ENCODE results near the gene HDAC4.
"Not testable (repeated sequence)": the region's sequence is repeated elsewhere in the genome, so short reads cannot be mapped to it uniquely, and the experiment has no call there.

The HDAC4 gene

DNA sequence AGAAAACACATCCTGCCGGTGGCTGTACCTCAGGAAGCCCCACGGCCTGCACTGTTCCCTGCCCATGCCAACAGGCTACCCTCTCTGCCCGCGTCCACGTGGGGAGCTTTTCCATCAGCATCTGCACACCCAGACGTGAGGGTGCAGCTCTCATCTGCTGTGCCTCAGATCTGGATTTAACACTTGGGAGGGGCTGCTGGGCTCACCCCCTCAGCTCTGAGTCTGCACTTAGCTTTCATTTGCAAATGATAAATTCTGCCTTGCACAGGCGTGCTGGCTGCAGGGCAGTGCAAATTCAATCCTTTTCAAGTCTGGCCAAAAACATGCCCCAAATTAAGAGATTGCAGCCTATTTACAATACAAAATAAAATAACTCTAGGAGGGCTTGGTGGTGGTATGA is 307.3 kb downstream of the HDAC4 start:
- DNase-seq = no peak

DNA sequence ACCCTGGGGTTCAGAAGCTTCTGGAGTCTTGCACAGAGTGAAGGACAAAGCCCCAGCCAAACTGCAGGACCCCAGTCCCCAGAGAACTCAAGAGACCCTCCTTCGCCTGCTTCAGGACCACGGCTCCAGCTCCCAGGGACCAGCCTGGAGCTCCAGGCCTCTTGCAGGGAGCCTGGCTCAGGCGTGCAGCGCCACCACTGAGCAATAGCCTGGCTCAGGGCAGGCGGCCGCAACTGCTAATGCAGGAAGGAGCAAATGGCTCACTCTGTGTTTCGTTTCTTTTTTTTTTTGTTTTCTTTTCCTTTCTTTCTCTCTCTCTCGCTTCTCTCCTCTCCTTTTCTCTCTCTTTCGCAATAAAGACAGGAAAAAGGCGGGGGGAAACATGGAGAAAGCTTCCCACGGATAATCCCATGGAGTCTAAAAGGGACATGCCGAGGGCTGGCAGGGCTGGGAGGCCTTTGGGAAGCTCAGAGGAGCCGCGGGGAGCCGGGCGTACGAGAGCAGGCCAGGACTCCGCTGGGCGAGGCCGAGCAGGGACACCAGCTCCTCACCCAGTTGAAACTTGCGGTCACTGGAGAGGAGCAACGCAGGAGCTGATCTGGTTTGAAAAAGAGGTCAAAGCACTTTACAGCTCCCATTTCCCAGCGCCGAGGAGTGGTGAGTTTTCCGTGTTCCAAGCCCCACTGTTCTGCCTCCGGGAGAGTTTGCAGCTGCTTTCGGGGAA is 308.1 kb downstream of the HDAC4 start:
- no peak for DNase-seq

DNA sequence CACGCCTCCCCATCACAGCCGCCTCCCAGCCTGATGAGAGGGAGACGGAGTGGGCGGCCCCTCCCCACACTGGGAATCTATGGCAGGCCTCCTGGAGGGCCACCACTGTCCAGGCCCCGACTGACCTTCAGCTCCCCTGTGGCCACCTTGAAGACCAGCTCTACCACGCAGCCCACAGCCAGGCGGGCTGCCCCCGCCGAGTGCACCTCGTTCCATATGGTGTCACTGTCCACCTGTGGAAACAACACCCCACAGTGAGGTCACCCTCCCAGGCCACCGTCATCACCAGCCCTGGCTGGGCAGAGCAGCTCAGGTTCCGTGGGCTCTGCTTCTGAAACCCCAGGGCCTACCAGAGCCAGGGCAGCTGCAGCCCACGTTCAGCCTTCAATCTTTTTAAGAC is 310.9 kb downstream of the HDAC4 start:
- DNase-seq = no peak

DNA sequence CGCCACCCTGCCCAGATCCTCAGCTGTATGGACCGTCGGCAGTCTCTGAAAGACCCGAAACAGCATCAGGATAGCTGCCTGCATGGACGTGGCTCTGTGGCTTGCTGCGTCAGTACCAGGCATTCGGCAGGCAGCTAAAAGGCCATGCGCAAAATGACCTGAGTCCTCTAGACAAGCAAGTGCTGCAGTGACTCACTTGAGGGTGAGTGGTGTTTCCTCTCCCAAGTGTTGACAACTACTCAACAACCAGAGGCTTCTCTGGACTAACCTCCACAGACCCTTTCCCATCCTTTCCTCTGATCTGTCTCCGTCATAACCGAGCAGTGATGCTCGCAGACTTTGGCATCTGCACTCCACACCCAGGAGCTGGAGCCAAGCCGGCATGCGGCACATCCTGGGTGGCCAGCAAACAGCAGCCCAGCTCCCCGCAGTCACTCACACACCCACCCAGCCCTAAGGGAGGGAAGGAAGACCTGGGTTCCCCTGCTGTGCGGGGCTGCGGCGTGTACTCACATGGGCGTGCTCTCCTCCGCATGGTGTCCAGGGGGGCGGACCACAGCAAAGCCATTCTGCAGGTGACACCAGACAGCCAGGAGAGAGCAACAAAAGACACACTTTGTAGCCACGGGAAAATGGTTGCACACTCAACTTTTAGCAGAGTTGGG is 313.6 kb downstream of the HDAC4 start:
- DNase-seq = no peak

DNA sequence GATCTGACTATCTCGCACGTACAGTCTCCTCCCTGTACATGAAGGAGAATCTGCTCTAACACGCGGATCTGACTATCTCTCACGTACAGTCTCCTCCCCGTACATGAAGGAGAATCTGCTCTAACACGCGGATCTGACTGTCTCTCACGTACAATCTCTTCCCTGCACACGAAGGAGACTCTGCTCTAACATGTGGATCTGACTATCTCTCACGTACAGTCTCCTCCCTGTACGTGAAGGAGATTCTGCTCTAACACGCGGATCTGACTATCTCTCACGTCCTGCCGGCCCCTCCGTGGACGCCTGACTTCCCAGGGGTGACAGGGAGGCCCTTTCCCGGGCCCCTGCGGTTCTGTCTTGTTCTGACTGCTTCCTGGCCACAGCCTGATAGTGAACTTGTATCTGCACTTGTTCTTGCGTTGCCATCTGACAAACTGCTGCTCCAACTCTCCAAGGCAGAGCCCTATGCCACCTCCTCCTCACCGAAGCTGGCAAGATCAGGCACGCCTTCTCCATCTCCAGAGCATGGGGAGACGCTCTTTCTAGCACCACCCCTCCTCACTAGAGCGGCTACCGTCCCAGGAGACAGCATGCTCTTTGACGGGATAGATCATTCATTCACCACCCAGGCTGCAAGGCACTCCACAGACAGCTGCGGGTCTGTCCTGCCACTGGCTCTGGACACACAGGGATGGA is 314.3 kb downstream of the HDAC4 start:
- no peak for DNase-seq

DNA sequence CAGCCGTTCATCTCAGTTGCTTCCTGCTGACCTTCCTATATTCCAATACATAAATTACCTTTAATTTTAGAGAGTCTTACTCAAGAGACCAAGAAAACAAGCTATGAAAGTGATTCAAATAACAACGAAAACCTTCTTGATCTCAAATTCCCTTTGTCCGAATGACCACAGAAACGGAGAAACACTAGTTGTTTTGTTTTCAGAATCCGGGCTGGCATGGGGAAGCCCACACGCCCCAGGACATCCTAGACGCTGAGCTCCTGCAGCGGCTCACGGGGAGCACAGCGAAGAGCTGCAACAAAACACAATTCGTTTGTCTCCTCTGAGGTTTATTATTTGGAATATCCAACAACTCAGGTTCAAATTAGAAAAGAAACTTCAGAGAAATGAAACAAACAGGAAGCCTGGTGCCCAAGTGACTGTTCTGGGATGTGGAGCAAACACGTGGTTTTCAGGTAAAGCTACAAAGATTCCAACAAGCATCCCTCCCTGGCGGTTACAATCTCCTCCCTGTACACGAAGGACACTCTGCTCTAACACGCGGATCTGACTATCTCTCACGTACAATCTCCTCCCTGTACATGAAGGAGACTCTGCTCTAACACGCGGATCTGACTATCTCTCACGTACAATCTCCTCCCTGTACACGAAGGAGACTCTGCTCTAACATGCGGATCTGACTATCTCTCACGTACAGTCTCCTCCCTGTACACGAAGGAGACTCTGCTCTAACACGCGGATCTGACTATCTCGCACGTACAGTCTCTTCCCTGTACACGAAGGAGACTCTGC is 315.4 kb downstream of the HDAC4 start:
- DNase-seq = no peak

DNA sequence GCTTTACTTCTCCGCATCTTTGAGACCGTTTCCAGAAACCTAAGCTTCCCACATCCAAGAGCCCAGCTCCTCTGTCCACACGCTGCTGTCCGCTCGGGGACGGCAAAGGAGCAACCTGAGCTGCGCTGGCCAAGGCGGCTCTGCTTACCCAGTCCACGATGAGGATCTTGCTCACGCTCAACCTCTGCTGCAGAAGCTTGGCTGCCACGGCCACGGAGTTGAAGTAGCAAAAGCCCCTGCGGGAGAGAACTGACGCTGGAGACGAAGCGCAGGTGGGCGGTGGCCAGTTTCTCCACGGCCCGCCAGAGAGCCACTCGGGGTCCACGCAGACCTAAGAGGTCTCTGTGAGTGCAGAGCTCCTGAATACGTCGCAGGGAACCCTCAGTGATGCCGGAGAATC is 316.8 kb downstream of the HDAC4 start:
- DNase-seq = no peak

DNA sequence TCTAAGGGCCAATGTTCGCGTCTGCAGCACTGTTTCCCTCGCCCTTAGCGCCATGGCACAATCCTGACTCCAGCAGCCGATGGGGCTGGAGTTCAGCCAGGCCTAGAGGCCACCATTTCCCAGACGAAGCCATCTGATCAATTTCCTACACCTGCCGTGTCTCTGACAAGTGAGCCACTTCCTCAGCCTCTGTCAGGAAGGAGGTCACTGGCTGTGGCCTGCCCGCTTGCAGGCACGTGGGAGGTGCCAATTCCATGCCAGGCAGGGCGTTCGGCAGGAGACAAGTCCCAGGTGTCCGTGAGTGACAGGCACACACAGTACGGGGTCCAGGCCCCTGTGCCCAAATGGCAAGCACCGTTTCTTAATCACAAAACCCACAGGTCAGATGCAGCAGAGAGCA is 318.4 kb downstream of the HDAC4 start:
- DNase-seq = no peak

DNA sequence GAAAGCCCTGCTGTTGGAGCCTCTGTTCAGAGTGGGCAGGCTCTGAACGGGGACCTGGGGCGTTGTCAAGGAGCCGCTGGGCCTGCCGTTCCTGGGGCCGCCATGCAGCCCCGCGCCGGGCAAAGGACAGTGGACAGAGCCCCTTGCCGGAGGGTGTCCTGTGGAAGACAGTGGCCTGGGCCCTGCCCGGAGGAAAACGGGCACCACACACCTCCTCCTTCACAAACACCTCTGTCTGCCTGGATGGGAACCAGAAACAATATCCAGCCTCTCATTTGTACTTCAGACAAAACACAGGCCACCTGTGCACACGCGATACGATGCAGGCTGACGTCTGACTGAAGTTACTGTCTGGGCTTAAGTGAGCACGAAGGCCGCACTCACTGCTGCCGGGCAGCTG is 319.2 kb downstream of the HDAC4 start:
- no peak for DNase-seq

DNA sequence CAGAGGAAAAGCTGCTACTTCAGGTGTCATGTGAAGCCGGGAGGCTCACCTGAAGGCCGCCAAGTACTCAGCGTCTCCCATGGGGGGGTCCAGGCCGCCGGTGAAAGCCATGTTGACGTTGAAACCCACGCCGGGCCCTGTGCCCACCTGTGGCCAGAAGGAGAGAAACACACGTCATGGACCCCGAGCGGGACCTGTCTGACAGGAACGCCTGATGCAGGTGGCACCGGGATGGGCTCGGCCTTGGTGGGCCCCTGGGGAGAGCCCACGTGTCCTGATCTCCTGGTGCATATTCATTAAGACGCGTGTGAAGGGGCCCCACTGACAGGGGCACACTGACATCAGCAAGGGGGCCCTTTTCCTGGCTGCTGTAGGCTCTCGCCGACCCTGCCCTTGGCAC is 319.8 kb downstream of the HDAC4 start:
- no peak for DNase-seq

DNA sequence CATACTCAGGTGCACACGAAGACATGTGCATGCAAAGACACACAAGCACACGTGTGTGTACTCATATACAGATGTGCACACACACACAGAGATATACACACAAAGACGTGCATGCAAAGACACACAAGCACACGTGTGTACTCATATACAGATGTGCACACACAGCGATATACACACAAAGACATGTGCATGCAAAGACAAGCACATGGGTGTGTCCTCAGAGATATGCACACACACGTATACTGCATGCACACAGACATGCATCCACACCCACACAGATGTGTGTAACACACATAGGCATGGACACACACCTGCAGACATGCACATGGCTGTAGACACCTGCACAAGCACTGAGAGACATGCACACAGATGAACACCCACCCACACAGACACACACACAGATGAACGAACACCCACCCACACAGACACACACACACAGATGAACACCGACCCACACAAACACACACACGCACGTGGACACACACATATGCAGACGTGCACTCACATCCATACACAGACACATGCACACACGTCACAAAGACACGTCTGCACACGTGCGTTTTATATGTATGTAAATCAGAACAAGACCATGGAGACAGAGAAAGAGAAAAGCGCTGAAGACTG is 321.0 kb downstream of the HDAC4 start:
- DNase-seq = no peak

DNA sequence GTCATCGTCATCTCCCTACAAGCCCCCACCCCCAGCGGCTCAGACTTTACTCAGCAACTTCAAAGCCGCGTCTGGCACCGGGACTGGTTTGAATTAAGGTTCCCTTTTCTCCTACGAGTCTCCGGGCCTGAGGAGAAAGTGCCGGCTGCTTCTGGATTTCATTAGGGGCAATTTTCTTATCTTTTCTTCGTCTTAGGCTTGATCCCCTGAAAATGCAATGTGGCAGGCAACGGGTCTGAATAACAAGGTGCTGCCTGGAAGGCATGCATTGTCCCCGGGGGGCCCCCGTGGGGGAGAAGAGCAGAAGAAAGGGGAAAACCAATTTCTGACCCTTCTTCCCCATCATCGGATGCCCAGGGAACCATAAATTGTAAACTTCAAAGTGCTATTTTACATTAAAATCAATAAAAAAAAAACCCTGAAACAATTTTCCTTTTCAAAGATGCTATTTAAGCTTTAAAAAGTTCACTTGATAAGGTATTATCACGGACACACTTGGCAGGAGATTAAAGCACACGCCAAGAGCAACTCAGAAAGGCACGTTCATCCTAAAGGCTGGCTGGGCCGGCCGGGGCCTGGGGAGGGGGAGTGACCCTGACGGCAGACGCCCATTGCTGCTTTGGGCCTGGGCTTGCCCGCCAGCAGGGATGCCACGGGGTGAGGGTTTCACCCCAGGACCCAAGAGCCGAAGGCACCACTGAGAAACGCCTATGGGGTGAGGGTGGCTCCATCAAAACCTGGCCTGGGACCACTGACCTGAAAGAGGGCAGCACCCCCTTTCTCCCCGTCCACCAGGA is 322.5 kb downstream of the HDAC4 start:
- no peak for DNase-seq

DNA sequence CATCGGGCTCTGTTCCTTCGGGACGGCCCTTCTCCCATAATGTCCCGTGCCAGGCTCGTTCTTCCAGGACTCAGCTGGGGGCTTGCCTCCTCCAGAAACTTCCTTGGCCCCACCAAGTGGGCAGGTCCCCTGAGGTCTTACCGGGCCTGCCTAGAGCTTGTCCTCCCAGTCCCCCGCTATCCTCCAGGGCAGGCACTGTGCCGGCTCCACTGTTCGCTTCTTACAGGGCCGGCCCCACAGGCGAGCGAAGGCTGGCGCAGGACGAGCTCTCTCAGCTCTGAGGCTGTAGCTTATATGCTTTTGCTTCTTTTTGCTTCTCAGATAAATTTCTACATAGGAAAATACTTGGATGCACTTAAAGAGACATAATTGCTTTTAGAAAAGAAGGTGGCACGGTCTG is 323.6 kb downstream of the HDAC4 start:
- no peak for DNase-seq

DNA sequence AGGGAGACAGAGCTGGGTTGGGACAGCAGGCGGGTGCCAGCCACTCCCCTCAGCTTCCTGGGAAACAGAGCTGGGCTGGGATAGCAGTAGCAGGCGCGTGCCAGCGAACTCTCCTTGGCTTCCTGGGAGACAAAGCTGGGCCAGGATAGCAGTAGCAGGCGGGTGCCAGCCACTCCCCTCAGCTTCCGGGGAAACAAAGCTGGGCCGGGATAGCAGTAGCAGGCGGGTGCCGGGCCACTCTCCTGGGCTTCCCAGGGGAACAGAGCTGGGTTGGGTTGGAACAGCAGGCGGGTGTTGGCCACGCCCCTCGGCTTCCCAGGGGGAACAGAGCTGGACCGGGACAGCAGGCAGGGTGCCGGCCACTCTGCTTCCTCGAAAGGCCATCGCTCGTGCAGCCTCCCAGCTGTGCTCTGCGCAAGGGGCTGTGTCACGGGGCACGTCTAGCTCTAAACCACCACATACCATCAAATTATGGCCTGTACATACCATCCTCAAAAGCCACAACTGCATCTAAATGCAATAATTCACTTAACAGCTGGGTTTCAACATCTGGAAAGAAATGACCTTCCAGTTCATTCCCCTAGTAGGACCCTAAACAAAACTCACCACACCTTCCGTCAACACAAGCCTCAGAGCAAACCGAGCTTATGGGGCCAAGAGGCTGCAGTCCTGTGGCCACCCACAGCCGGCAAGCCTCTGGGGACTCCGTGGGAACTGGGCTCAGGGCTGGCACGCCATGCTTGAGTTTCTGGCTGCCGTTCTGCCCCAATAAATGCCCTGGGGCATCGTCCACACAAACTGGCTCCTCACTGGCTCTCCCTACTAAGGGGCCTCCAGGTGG is 324.7 kb downstream of the HDAC4 start:
- no peak for DNase-seq

DNA sequence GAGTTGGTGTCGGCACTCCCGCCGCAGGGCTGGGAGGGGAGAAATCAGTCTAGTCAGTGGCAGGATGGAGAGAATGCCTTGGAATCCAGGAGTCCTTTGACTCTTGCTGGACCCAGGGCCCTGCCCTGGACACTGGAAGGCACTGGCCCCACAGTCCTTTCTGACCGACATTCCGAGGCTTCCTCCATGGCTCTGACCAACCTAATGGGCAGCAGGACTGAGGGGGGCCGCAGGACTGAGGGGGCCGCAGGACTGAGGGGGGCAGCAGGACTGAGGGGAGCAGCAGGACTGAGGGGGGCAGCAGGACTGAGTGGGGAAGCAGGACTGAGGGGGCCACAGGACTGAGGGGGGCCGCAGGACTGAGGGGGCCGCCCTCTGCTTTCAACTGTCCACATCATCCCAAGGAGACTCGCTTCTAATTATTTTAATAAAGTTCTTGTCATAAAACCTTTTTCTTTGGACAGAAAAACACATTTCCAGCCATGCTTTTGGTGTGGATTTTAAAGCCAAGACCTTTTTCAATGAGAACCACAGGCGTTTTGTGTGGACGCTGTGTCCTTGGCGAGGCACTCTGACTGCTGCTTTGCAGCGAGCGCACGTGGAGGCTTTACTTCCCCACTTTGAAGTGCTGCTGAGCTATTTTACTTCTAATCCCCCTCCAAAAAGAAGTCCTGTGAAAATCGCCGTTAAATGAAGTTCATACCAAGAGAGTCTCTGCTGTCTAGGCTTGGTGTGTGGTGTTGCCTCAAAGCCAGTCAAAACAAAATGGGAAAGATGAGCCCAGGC is 326.9 kb downstream of the HDAC4 start:
- no peak for DNase-seq

DNA sequence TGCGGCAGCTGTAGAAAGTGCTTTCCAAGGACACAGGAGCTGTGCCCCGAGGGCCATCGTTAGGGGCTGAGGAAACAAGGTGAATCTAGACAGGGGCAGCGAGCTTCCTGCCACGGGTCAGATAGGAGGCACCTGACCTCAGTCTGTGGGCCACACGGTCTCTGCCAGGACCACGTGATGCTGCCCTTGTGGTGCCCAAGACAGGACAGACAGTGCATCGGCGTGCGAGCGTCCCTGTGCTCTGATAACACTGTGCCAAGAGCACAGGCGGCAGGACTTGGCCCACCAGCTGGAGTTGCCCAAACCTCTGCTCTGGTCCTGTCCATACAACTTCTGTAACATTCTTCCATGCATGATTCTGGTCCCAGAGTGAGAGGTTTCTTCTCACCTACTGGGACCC is 327.6 kb downstream of the HDAC4 start:
- DNase-seq = no peak

DNA sequence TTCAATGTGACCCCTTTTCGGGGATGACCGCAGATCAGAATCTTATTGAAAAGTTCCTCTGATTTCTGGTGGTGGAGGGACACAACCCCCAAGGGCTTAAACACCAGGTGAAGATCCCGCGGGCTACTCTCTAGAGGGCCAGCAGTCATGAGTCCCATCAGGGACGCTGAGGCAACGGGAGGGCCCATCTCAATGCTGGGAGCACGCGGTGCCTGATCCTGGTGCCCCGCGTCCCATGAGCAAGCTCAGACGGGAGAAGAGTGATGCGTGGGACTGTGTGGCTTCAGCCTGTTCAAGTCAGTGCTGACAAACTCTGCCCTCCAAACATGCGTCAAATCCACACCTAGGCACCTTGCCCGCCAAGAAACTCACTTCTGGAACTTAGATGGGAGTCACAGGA is 328.0 kb downstream of the HDAC4 start:
- DNase-seq = no peak

DNA sequence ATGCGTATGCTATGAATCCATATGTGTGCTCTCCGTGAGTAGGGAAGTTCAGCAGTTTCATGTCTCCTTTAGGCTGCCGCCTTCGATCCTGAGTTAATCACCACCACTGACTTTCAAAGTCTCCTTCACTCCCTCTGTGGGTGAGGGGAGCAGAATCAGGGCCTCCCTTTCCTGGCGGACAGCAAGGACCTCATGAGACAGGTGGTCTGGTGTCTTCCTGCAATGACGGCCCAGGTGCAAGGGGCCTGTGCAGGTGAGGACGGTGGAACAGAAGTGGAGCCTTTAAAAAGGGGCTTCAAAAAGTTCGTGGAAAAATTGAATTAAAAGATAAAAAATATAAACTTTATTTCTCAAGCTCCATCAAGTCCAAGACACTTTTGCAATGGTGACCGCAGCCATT is 330.4 kb downstream of the HDAC4 start:
- DNase-seq = no peak

DNA sequence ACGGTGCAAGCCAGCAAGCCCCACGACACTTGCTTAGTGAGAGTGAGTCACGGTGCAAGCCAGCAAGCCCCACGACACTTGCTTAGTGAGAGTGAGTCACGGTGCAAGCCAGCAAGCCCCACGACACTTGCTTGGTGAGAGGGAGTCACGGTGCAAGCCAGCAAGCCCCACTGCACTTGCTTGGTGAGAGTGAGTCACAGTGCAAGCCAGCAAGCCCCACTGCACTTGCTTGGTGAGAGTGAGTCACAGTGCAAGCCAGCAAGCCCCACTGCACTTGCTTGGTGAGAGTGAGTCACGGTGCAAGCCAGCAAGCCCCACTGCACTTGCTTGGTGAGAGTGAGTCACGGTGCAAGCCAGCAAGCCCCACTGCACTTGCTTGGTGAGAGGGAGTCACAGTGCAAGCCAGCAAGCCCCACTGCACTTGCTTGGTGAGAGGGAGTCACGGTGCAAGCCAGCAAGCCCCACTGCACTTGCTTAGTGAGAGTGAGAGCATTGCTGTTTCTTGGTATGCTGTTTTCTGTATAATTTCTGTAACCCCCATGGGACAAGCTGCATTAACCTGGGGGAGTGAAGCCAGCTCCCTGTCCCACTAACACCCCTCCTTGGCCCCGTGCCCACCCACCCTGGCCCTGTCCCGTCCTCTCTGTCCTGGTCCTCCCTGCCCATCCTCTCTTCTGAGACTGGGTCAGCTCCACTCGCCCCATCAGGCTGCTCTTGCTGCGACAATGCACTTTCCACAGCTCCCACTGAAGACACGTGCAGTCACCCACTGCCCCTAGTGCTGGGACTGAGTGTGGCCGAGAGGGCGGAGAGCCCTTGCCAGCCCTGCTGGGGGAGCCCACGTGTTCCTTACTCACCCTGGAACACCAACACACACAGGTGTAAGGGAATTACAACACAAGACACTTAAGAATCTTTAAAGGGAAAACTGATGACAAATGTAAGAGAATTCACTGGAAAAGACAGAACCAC is 331.2 kb downstream of the HDAC4 start:
- DNase-seq = not testable (repeated sequence)
